Kidney (tissue), 14 donors: Measurements from ENCODE around the gene CAP2. TPM values are rescaled to one million over a fixed set of nuclear protein-coding genes. Genes with fewer than 3 reads are reported as not detected.

ENCODE experiments used
- DNase-seq, 5 donors: peaks; one replicate each; pipeline ENCODE4 v3.0.0-alpha.2; 2013 to 2020
- FAIRE-seq: peaks from 2 replicates; lab custom pipeline; 2012; peaks lifted over from hg19 to GRCh38; lab: Jason Lieb, UNC
- H3K27ac ChIP-seq, 2 donors: one replicate each; pipeline ENCODE4 v1.7.0; 2013; ENCODE audit warnings: low read depth in 2 of 2, low read length in 2 of 2, inconsistent platforms in 1 of 2
- H3K27me3 ChIP-seq: one replicate; pipeline ENCODE4 v1.7.1; 2013; ENCODE audit warnings: low read length, inconsistent platforms; ENCODE audit not compliant: control insufficient read depth, insufficient read depth
- H3K36me3 ChIP-seq, 3 donors: one replicate each; pipeline versions ENCODE4 v1.7.0 to v1.7.1; 2013; ENCODE audit warnings: low read length in 3 of 3, control low read depth in 1 of 3, inconsistent platforms in 1 of 3; ENCODE audit not compliant: insufficient read depth in 3 of 3, control insufficient read depth in 2 of 3
- H3K4me1 ChIP-seq, 3 donors: one replicate each; pipeline versions ENCODE4 v1.7.0 to v1.7.1; 2013; ENCODE audit warnings: low read length in 3 of 3, inconsistent platforms in 1 of 3, low read depth in 1 of 3; ENCODE audit not compliant: control insufficient read depth in 2 of 3, insufficient read depth in 2 of 3
- H3K4me3 ChIP-seq, 3 donors: one replicate each; pipeline versions ENCODE4 v1.7.0 to v1.8.1; 2013; ENCODE audit warnings: low read length in 3 of 3, control low read depth in 1 of 3, inconsistent platforms in 1 of 3
- H3K9ac ChIP-seq, 3 donors: one replicate each; pipeline versions ENCODE4 v1.7.0 to v1.7.1; 2013; ENCODE audit warnings: low read length in 3 of 3, control low read depth in 1 of 3, inconsistent platforms in 1 of 3
- H3K9me3 ChIP-seq, 3 donors: one replicate each; pipeline versions ENCODE4 v1.7.0 to v1.7.1; 2013; ENCODE audit warnings: low read length in 3 of 3, control low read depth in 1 of 3, inconsistent platforms in 1 of 3; ENCODE audit not compliant: control insufficient read depth in 2 of 3, insufficient read depth in 1 of 3
- CTCF ChIP-seq: IDR thresholded peaks from 3 replicates; pipeline ENCODE4 v1.5.1; 2012; ENCODE audit warnings: mild to moderate bottlenecking, moderate library complexity, borderline replicate concordance; ENCODE audit not compliant: insufficient read depth; ENCODE audit errors: extremely low read depth
- intact Hi-C: fragments of 100-400 bp; cut with DNase I; formaldehyde crosslinking; loops from one replicate; pipeline ENCODE4 v1.11.1; 2022
- polyA plus RNA-seq: library from polyadenylated mRNA; stranded (reverse); fragments of 350-450 nt; fragmentation: Illumina TruSeq; extraction: RNeasy Lipid Tissue Mini Kit (QIAGEN cat#74804); gene quantifications from one replicate; pipeline ENCODE4 v1.2.3, GENCODE V29; 2014; ENCODE audit warnings: low read depth, low replicate concordance; ENCODE audit not compliant: insufficient read depth
- total RNA-seq: library from RNA; stranded (reverse); fragmentation: NEBNext Ultra II Directional; extraction: Animal tissue kit (Norgen Biotek cat#: 25700); gene quantifications from one replicate; pipeline ENCODE4 v1.2.1, GENCODE V29; 2021
- donor health status: control.
- donor health status: control.
- donor health status: control.
- donor health status: control.
- donor health status: control.
- donor health status: DM: yes; HTN: yes; CAD: no.
- donor health status: Normal renal cell carcinoma (clear cell type).

The CAP2 gene
- total and polyA plus RNA-seq, 2 donors from 2014 or later: 9.8 to 15.7 TPM

- no peaks in the 10 kb centered on the region for H3K9me3 ChIP-seq
- H3K27me3 ChIP-seq: no peaks in the 10 kb centered on the region
- no peaks in the 10 kb centered on the region for H3K36me3 ChIP-seq
- no peak overlapping the region for H3K9ac ChIP-seq
- DNase-seq (peak in 3 of 5 donors; percentile 50 to 88 (median 85)), FAIRE-seq (no peak)
- H3K4me1 ChIP-seq: peaks cover 4 to 13% (median 4%) of the 10 kb centered on the region in 3 donors
- TF ChIP-seq CTCF: no peak
- H3K27ac ChIP-seq: no peak overlapping the region
- intact Hi-C loops: no loop called here
- no peak overlapping the region for H3K4me3 ChIP-seq
Measured at GRCh38 chr6:17473554-17473953, 80.2 kb downstream of the CAP2 start.

- H3K4me1 ChIP-seq: peaks cover 4 to 8% (median 4%) of the 10 kb centered on the region in 3 donors
- intact Hi-C loops: no loop called here
- no peak for TF ChIP-seq CTCF
- H3K4me3 ChIP-seq: no peak overlapping the region
- no peak overlapping the region for H3K9ac ChIP-seq
- H3K27ac ChIP-seq: no peak overlapping the region
- no peaks in the 10 kb centered on the region for H3K27me3 ChIP-seq
- no peak for DNase-seq
- no peaks in the 10 kb centered on the region for H3K9me3 ChIP-seq
- no peak for FAIRE-seq
- H3K36me3 ChIP-seq: no peaks in the 10 kb centered on the region
Measured at GRCh38 chr6:17474289-17474688, 80.9 kb downstream of the CAP2 start.

GRCh38 chr6:17475606-17476244 is 82.3 kb downstream of the CAP2 start:
- Histone ChIP-seq H3K27me3 (no peaks in the 10 kb centered on the region), H3K27ac (no peak overlapping the region), H3K4me3 (no peak overlapping the region), H3K9ac (no peak overlapping the region), H3K36me3 (no peaks in the 10 kb centered on the region), H3K4me1 (peaks cover 4 to 8% (median 4%) of the 10 kb centered on the region in 3 donors), H3K9me3 (no peaks in the 10 kb centered on the region)
- intact Hi-C loops: no loop called here
- DNase-seq (no peak), FAIRE-seq (no peak)
- TF ChIP-seq CTCF: no peak
